HepG2 (cell line): ENCODE measurements around the gene ATP23. TPM values are rescaled to one million over a fixed set of nuclear protein-coding genes. Genes with fewer than 3 reads are reported as not detected.

Experiments used
- CBX5 ChIP-seq: sonication (generic); formaldehyde crosslinking; IDR thresholded peaks from 2 replicates; pipeline ENCODE4 v1.4.0; 2020; ENCODE audit warnings: missing genetic modification reagents, borderline replicate concordance
- CEBPG ChIP-seq: IDR thresholded peaks from 2 replicates; pipeline ENCODE4 v1.6.1; 2016
- ETV5 ChIP-seq: IDR thresholded peaks from 2 replicates; pipeline ENCODE4 v1.6.1; 2018; ENCODE audit warnings: missing biosample characterization, missing genetic modification reagents, inconsistent platforms, borderline replicate concordance
- MAFF ChIP-seq: IDR thresholded peaks from 2 replicates; pipeline ENCODE4 v1.6.1; 2011; ENCODE audit warnings: low read depth, low read length, improper control_type of control experiment
- MIXL1 ChIP-seq: IDR thresholded peaks from 2 replicates; pipeline ENCODE4 v1.6.1; 2016
- YY1 ChIP-seq: IDR thresholded peaks from 2 replicates; pipeline ENCODE4 v1.6.1; 2011; ENCODE audit warnings: low read length, low read depth, moderate library complexity, mild to moderate bottlenecking; ENCODE audit not compliant: insufficient read depth, insufficient replicate concordance
- ZNF570 ChIP-seq: sonication (generic); formaldehyde crosslinking; IDR thresholded peaks from 2 replicates; pipeline ENCODE4 v1.4.0; 2020; ENCODE audit warnings: mild to moderate bottlenecking, missing genetic modification reagents, borderline replicate concordance
- polyA plus RNA-seq, 8 experiments: library from polyadenylated mRNA; depleted of rRNA in 3 of 8; stranded (reverse) in 7 of 8; unstranded in 1 of 8; fragments of >200 nt; fragmentation: Illumina TruSeq in 4 of 8; extraction: Trizol in 4 of 8; gene quantifications; 2 replicates each; pipeline versions ENCODE4 v1.2.1 to v1.2.3, GENCODE V29; 2011 to 2016; ENCODE audit warnings: low read depth in 4 of 8, missing spikeins in 1 of 8, mixed read lengths in 1 of 8; ENCODE audit not compliant: insufficient read depth in 1 of 8
- total RNA-seq, 5 experiments: library from RNA; depleted of rRNA; stranded (reverse); fragments of >200 nt; fragmentation: Illumina TruSeq; extraction: Trizol; gene quantifications; 2 replicates each; pipeline ENCODE4 v1.2.3, GENCODE V29; 2016; ENCODE audit warnings: low read depth in 1 of 5
- TF ChIP-seq, protein P1 (sequence below): sonication (generic); formaldehyde crosslinking; conservative IDR thresholded peaks from 2 replicates; pipeline ENCODE4 v1.4.0; 2020; ENCODE audit warnings: missing genetic modification reagents
- TF ChIP-seq, protein P2 (sequence below): sonication (generic); formaldehyde crosslinking; IDR thresholded peaks from 2 replicates; pipeline ENCODE4 v1.4.0; 2020; ENCODE audit warnings: missing genetic modification reagents, borderline replicate concordance
- TF ChIP-seq, protein P3 (sequence below): sonication (generic); formaldehyde crosslinking; conservative IDR thresholded peaks from 2 replicates; pipeline ENCODE4 v1.8.0; 2022; ENCODE audit warnings: low read depth, missing genetic modification reagents
- TF ChIP-seq, protein P4 (sequence below): sonication (generic); formaldehyde crosslinking; IDR thresholded peaks from 2 replicates; pipeline ENCODE4 v1.4.0; 2020; ENCODE audit warnings: missing genetic modification reagents
- TF ChIP-seq, protein P5 (sequence below): sonication (generic); formaldehyde crosslinking; IDR thresholded peaks from 2 replicates; pipeline ENCODE4 v1.4.0; 2020; ENCODE audit warnings: missing genetic modification reagents
- TF ChIP-seq, protein P6 (sequence below): sonication (generic); formaldehyde crosslinking; IDR thresholded peaks from 2 replicates; pipeline ENCODE4 v1.5.1; 2020; ENCODE audit warnings: missing genetic modification reagents, mild to moderate bottlenecking, borderline replicate concordance

ATP23 gene
- total and polyA plus RNA-seq, 2 of the 13 experiments (the other 11 are each of a cell fraction or from before 2014, with no cell fraction given): 12.1 to 14.7 TPM

DNA sequence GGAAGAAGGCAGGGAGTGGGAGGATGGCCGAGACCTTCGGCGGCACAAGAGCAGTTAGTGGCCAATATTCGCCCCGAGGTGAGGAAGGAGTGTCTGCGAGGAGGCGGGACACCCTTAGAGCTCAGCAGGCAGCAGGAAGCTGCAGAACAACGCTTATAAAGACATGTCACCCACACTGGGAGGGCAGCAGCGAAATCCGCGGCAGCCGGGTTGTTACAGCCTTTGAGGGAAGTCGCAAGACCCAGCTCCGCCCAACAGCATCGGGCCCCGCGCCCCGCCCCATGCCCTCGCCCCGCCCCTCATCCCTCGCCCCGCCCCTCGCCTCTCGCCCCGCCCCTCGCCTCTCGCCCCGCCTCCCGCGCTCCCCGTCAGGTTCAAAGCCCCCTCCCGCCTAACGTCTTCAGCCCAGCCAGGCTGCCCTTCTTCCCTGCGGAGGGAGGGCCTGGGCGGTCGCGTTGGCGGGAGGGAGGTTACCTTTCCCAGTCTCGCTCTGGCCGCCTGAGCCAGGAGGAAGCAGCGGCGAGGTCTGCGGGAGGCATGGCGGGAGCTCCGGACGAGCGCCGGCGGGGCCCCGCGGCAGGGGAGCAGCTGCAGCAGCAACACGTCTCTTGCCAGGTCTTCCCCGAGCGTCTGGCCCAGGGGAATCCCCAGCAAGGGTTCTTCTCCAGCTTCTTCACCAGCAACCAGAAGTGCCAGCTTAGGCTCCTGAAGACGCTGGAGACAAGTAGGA is at the start of gene ATP23 (continued):
- TF ChIP-seq, protein P1, sequence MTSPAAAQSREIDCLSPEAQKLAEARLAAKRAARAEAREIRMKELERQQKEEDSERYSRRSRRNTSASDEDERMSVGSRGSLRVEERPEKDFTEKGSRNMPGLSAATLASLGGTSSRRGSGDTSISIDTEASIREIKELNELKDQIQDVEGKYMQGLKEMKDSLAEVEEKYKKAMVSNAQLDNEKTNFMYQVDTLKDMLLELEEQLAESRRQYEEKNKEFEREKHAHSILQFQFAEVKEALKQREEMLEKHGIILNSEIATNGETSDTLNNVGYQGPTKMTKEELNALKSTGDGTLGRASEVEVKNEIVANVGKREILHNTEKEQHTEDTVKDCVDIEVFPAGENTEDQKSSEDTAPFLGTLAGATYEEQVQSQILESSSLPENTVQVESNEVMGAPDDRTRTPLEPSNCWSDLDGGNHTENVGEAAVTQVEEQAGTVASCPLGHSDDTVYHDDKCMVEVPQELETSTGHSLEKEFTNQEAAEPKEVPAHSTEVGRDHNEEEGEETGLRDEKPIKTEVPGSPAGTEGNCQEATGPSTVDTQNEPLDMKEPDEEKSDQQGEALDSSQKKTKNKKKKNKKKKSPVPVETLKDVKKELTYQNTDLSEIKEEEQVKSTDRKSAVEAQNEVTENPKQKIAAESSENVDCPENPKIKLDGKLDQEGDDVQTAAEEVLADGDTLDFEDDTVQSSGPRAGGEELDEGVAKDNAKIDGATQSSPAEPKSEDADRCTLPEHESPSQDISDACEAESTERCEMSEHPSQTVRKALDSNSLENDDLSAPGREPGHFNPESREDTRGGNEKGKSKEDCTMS (CRISPR knock-in tag): no peak
- no peak; the same call in 1 of the 2 replicates for TF ChIP-seq CBX5 (CRISPR knock-in tag)
- TF ChIP-seq, protein P2, sequence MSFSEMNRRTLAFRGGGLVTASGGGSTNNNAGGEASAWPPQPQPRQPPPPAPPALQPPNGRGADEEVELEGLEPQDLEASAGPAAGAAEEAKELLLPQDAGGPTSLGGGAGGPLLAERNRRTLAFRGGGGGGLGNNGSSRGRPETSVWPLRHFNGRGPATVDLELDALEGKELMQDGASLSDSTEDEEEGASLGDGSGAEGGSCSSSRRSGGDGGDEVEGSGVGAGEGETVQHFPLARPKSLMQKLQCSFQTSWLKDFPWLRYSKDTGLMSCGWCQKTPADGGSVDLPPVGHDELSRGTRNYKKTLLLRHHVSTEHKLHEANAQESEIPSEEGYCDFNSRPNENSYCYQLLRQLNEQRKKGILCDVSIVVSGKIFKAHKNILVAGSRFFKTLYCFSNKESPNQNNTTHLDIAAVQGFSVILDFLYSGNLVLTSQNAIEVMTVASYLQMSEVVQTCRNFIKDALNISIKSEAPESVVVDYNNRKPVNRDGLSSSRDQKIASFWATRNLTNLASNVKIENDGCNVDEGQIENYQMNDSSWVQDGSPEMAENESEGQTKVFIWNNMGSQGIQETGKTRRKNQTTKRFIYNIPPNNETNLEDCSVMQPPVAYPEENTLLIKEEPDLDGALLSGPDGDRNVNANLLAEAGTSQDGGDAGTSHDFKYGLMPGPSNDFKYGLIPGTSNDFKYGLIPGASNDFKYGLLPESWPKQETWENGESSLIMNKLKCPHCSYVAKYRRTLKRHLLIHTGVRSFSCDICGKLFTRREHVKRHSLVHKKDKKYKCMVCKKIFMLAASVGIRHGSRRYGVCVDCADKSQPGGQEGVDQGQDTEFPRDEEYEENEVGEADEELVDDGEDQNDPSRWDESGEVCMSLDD (CRISPR knock-in tag): no peak
- TF ChIP-seq, protein P3, sequence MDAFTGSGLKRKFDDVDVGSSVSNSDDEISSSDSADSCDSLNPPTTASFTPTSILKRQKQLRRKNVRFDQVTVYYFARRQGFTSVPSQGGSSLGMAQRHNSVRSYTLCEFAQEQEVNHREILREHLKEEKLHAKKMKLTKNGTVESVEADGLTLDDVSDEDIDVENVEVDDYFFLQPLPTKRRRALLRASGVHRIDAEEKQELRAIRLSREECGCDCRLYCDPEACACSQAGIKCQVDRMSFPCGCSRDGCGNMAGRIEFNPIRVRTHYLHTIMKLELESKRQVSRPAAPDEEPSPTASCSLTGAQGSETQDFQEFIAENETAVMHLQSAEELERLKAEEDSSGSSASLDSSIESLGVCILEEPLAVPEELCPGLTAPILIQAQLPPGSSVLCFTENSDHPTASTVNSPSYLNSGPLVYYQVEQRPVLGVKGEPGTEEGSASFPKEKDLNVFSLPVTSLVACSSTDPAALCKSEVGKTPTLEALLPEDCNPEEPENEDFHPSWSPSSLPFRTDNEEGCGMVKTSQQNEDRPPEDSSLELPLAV (CRISPR knock-in tag): no peak
- TF ChIP-seq MAFF: no peak
- TF ChIP-seq, protein P4, sequence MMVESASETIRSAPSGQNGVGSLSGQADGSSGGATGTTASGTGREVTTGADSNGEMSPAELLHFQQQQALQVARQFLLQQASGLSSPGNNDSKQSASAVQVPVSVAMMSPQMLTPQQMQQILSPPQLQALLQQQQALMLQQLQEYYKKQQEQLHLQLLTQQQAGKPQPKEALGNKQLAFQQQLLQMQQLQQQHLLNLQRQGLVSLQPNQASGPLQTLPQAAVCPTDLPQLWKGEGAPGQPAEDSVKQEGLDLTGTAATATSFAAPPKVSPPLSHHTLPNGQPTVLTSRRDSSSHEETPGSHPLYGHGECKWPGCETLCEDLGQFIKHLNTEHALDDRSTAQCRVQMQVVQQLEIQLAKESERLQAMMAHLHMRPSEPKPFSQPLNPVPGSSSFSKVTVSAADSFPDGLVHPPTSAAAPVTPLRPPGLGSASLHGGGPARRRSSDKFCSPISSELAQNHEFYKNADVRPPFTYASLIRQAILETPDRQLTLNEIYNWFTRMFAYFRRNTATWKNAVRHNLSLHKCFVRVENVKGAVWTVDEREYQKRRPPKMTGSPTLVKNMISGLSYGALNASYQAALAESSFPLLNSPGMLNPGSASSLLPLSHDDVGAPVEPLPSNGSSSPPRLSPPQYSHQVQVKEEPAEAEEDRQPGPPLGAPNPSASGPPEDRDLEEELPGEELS (CRISPR knock-in tag): no peak
- no peak for TF ChIP-seq MIXL1 (CRISPR knock-in tag)
- TF ChIP-seq YY1: peak; percentile 87
- peak; percentile 46; the same call in 1 of the 2 replicates for TF ChIP-seq ETV5 (CRISPR knock-in tag)
- TF ChIP-seq ZNF570 (CRISPR knock-in tag): no peak
- no peak for TF ChIP-seq CEBPG (CRISPR knock-in tag)
- TF ChIP-seq, protein P5, sequence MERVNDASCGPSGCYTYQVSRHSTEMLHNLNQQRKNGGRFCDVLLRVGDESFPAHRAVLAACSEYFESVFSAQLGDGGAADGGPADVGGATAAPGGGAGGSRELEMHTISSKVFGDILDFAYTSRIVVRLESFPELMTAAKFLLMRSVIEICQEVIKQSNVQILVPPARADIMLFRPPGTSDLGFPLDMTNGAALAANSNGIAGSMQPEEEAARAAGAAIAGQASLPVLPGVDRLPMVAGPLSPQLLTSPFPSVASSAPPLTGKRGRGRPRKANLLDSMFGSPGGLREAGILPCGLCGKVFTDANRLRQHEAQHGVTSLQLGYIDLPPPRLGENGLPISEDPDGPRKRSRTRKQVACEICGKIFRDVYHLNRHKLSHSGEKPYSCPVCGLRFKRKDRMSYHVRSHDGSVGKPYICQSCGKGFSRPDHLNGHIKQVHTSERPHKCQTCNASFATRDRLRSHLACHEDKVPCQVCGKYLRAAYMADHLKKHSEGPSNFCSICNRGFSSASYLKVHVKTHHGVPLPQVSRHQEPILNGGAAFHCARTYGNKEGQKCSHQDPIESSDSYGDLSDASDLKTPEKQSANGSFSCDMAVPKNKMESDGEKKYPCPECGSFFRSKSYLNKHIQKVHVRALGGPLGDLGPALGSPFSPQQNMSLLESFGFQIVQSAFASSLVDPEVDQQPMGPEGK: peak; percentile 93
- TF ChIP-seq, protein P6, sequence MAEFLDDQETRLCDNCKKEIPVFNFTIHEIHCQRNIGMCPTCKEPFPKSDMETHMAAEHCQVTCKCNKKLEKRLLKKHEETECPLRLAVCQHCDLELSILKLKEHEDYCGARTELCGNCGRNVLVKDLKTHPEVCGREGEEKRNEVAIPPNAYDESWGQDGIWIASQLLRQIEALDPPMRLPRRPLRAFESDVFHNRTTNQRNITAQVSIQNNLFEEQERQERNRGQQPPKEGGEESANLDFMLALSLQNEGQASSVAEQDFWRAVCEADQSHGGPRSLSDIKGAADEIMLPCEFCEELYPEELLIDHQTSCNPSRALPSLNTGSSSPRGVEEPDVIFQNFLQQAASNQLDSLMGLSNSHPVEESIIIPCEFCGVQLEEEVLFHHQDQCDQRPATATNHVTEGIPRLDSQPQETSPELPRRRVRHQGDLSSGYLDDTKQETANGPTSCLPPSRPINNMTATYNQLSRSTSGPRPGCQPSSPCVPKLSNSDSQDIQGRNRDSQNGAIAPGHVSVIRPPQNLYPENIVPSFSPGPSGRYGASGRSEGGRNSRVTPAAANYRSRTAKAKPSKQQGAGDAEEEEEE: no peak
